ENCODE results near the gene LRRC2. TPM values are rescaled to one million over a fixed set of nuclear protein-coding genes. Genes with fewer than 3 reads are reported as not detected.

The LRRC2 gene
- total RNA-seq, 1 donor from 2014 or later: not detected

- Histone ChIP-seq H3K9me3 (no peaks in the 10 kb centered on the region), H3K4me3 (no peak overlapping the region), H3K4me1 (no peaks in the 10 kb centered on the region), H3K36me3 (no peaks in the 10 kb centered on the region), H3K27ac (no peak overlapping the region), H3K27me3 (no peaks in the 10 kb centered on the region)
- no peak for TF ChIP-seq CTCF (IDR thresholded peaks at IDR 0.05)
- intact Hi-C loops (cut with DNase I): no loop called here
- DNase-seq (ENCODE audit: low spot score in 2 of 2): no peak
Measured at GRCh38 chr3:46516521-46516920, 49.6 kb downstream of the LRRC2 start.

- Histone ChIP-seq H3K36me3 (no peaks in the 10 kb centered on the region), H3K27me3 (no peaks in the 10 kb centered on the region), H3K9me3 (no peaks in the 10 kb centered on the region), H3K4me3 (no peak overlapping the region), H3K4me1 (no peaks in the 10 kb centered on the region), H3K27ac (no peak overlapping the region)
- intact Hi-C loops (cut with DNase I): no loop called here
- TF ChIP-seq CTCF (IDR thresholded peaks at IDR 0.05): no peak
- no peak for DNase-seq (ENCODE audit: low spot score in 2 of 2)
Measured at GRCh38 chr3:46512191-46512749, 53.8 kb downstream of the LRRC2 start.

- TF ChIP-seq CTCF (IDR thresholded peaks at IDR 0.05): no peak
- Histone ChIP-seq H3K4me1 (no peaks in the 10 kb centered on the region), H3K9me3 (no peaks in the 10 kb centered on the region), H3K27me3 (no peaks in the 10 kb centered on the region), H3K4me3 (no peak overlapping the region), H3K27ac (no peak overlapping the region), H3K36me3 (no peaks in the 10 kb centered on the region)
- intact Hi-C loops (cut with DNase I): no loop called here
- DNase-seq (ENCODE audit: low spot score in 2 of 2): no peak
Measured at GRCh38 chr3:46509661-46510187, 56.4 kb downstream of the LRRC2 start.

- H3K4me3 ChIP-seq: no peak overlapping the region
- H3K9me3 ChIP-seq: no peaks in the 10 kb centered on the region
- intact Hi-C loops (cut with DNase I): no loop called here
- TF ChIP-seq CTCF (IDR thresholded peaks at IDR 0.05): no peak
- H3K27ac ChIP-seq: no peak overlapping the region
- no peaks in the 10 kb centered on the region for H3K4me1 ChIP-seq
- DNase-seq (ENCODE audit: low spot score in 2 of 2): no peak
- H3K36me3 ChIP-seq: no peaks in the 10 kb centered on the region
- no peaks in the 10 kb centered on the region for H3K27me3 ChIP-seq
Measured at GRCh38 chr3:46508850-46509591, 57.1 kb downstream of the LRRC2 start.

- intact Hi-C loops (cut with DNase I): no loop called here
- Histone ChIP-seq H3K9me3 (no peaks in the 10 kb centered on the region), H3K4me1 (no peaks in the 10 kb centered on the region), H3K4me3 (no peak overlapping the region), H3K27ac (no peak overlapping the region), H3K27me3 (no peaks in the 10 kb centered on the region), H3K36me3 (no peaks in the 10 kb centered on the region)
- no peak for TF ChIP-seq CTCF (IDR thresholded peaks at IDR 0.05)
- no peak for DNase-seq (ENCODE audit: low spot score in 2 of 2)
Measured at GRCh38 chr3:46506526-46506925, 59.6 kb downstream of the LRRC2 start.

Measured in ascending aorta (tissue), 2 donors.